Endothelial cell of umbilical vein (primary cell): ENCODE measurements around the gene COL4A1. TPM values are rescaled to one million over a fixed set of nuclear protein-coding genes. Genes with fewer than 3 reads are reported as not detected.

Experiments used
- BruUV-seq: library from RNA; stranded (reverse); fragments of 400-500 nt; replicated peaks from 2 replicates; lab custom pipeline; 2021; lab: Mats Ljungman, UMichigan
- CTCF ChIA-PET: fragments of 300-600, 350-600 bp; sonication (Branson Sonifier 250); formaldehyde crosslinking; loops from one replicate; lab custom pipeline; 2021; ENCODE audit warnings: antibody characterized with exemption, inconsistent platforms; lab: Charles Lee
- POLR2A ChIA-PET: fragments of 300-600, 350-600 bp; sonication (Branson Sonifier 250); formaldehyde crosslinking; loops from one replicate; lab custom pipeline; 2021; ENCODE audit warnings: antibody characterized with exemption, inconsistent platforms; lab: Charles Lee
- DNase-seq: peaks from one replicate; pipeline ENCODE4 v3.0.0-alpha.2; 2011; ENCODE audit warnings: low read depth, low spot score
- FAIRE-seq: peaks from 2 replicates; lab custom pipeline; 2011; peaks lifted over from hg19 to GRCh38; lab: Jason Lieb, UNC
- H2AFZ ChIP-seq: 2 replicates; pipeline ENCODE4 v1.6.0; 2012; ENCODE audit warnings: low read depth, low read length, control low read depth, inconsistent platforms
- H3K27ac ChIP-seq: 2 replicates; pipeline ENCODE4 v1.5.1; 2011; ENCODE audit warnings: low read depth, mild to moderate bottlenecking, control low read depth, low read length, moderate library complexity; ENCODE audit not compliant: insufficient read depth
- H3K27me3 ChIP-seq, 2 experiments: 2 replicates each; pipeline versions ENCODE4 v1.6.0 to v1.6.1; 2011; ENCODE audit warnings: low read length in 2 of 2, mixed read lengths in 1 of 2; ENCODE audit not compliant: control insufficient read depth in 2 of 2, insufficient read depth in 2 of 2
- H3K36me3 ChIP-seq, 2 experiments: 2 replicates in 1 of 2; 3 replicates in 1 of 2; pipeline ENCODE4 v1.5.1; 2011; ENCODE audit warnings: low read length in 2 of 2, mild to moderate bottlenecking in 1 of 2, moderate library complexity in 1 of 2; ENCODE audit not compliant: control insufficient read depth in 2 of 2, insufficient read depth in 2 of 2; ENCODE audit errors: extremely low read depth in 1 of 2
- H3K4me1 ChIP-seq: 3 replicates; pipeline ENCODE4 v1.5.1; 2011; ENCODE audit warnings: mild to moderate bottlenecking, low read length; ENCODE audit not compliant: control insufficient read depth, insufficient read depth; ENCODE audit errors: extremely low read depth
- H3K4me2 ChIP-seq: 2 replicates; pipeline ENCODE4 v1.6.1; 2011; ENCODE audit warnings: low read length, control low read depth, mixed read lengths; ENCODE audit not compliant: insufficient read depth
- H3K4me3 ChIP-seq, 3 experiments: fragments of 200-600 bp in 1 of 3; sonication (generic), shearing (Covaris generic) in 1 of 3; replicated peaks in 1 of 3; 2 replicates each; pipeline ENCODE4 v1.5.1; 2011 to 2016; ENCODE audit warnings: control low read depth in 3 of 3, low read length in 3 of 3, mild to moderate bottlenecking in 2 of 3, inconsistent platforms in 1 of 3, low read depth in 1 of 3, moderate library complexity in 1 of 3; ENCODE audit not compliant: insufficient read depth in 1 of 3
- H3K79me2 ChIP-seq: 2 replicates; pipeline ENCODE4 v1.6.0; 2012; ENCODE audit warnings: low read length, inconsistent platforms; ENCODE audit not compliant: control insufficient read depth, insufficient read depth
- H3K9ac ChIP-seq: replicated peaks from 2 replicates; pipeline ENCODE3; 2011; ENCODE audit warnings: low read length, control low read depth; ENCODE audit not compliant: insufficient read depth; ENCODE audit errors: extremely low read depth
- H3K9me1 ChIP-seq: replicated peaks from 3 replicates; pipeline ENCODE4 v1.6.0; 2011; ENCODE audit warnings: mild to moderate bottlenecking, low read length; ENCODE audit not compliant: control insufficient read depth, insufficient read depth; ENCODE audit errors: extremely low read depth
- H3K9me3 ChIP-seq: replicated peaks from 2 replicates; pipeline ENCODE4 v1.5.1; 2012; ENCODE audit warnings: low read length, inconsistent platforms; ENCODE audit not compliant: control insufficient read depth, insufficient read depth
- H4K20me1 ChIP-seq: replicated peaks from 2 replicates; pipeline ENCODE3; 2011; ENCODE audit warnings: mild to moderate bottlenecking, low read length; ENCODE audit not compliant: control insufficient read depth, insufficient read depth; ENCODE audit errors: extremely low read depth
- EZH2 ChIP-seq: IDR thresholded peaks from 2 replicates; pipeline ENCODE4 v1.6.1; 2012; ENCODE audit warnings: borderline replicate concordance, low read depth, mild to moderate bottlenecking, moderate library complexity, low read length, inconsistent platforms; ENCODE audit not compliant: severe bottlenecking
- FOS ChIP-seq: IDR thresholded peaks from 2 replicates; pipeline ENCODE4 v1.6.1; 2011; ENCODE audit warnings: mild to moderate bottlenecking, low read length, moderate library complexity, borderline replicate concordance; ENCODE audit not compliant: insufficient read depth
- GATA2 ChIP-seq: IDR thresholded peaks from 2 replicates; pipeline ENCODE4 v1.7.0; 2011; ENCODE audit warnings: low read depth, mild to moderate bottlenecking, moderate library complexity, mixed read lengths, low read length; ENCODE audit not compliant: insufficient read length, insufficient read depth
- JUN ChIP-seq: IDR thresholded peaks from 2 replicates; pipeline ENCODE4 v1.6.1; 2011; ENCODE audit warnings: borderline replicate concordance, low read depth; ENCODE audit not compliant: insufficient read length, insufficient read depth
- MYC ChIP-seq: IDR thresholded peaks from one replicate; pipeline ENCODE4 v1.6.1; 2011; ENCODE audit warnings: mild to moderate bottlenecking, low read depth, low read length
- POLR2AphosphoS5 ChIP-seq: IDR thresholded peaks from 2 replicates; pipeline ENCODE4 v1.6.1; 2012; ENCODE audit warnings: low read depth, mild to moderate bottlenecking, control low read depth, low read length, moderate library complexity; ENCODE audit not compliant: insufficient read depth
- dilution Hi-C: fragments of 300-500 bp; cut with MboI; formaldehyde crosslinking; loops from one replicate; pipeline ENCODE4 v1.15.0; 2019; ENCODE audit warnings: low sequenced_read_pairs; ENCODE audit not compliant: extremely low pct_ligation_motif_present
- intact Hi-C: fragments of 100-400 bp; cut with micrococcal nuclease; formaldehyde crosslinking; loops from one replicate; pipeline ENCODE4 v1.10.0; 2022
- polyA plus RNA-seq, 4 experiments: library from polyadenylated mRNA; depleted of rRNA in 3 of 4; stranded (reverse) in 3 of 4; unstranded in 1 of 4; fragments of >200 nt; gene quantifications; 2 replicates each; pipeline versions ENCODE4 v1.2.1 to v1.2.3, GENCODE V29; 2011 to 2012; ENCODE audit warnings: missing spikeins in 1 of 4
- total RNA-seq: library from RNA; stranded (reverse); gene quantifications from 2 replicates; pipeline ENCODE4 v1.2.3, GENCODE V29; 2021
- TF ChIP-seq, protein P1 (sequence below): IDR thresholded peaks from 2 replicates; pipeline ENCODE4 v1.6.1; 2011; ENCODE audit not compliant: insufficient read depth, insufficient read length

The COL4A1 gene
- total and polyA plus RNA-seq, 2 donors (not counting 3 experiments of a cell fraction or from before 2014, with no cell fraction given): 384 to 1,119 TPM

DNA sequence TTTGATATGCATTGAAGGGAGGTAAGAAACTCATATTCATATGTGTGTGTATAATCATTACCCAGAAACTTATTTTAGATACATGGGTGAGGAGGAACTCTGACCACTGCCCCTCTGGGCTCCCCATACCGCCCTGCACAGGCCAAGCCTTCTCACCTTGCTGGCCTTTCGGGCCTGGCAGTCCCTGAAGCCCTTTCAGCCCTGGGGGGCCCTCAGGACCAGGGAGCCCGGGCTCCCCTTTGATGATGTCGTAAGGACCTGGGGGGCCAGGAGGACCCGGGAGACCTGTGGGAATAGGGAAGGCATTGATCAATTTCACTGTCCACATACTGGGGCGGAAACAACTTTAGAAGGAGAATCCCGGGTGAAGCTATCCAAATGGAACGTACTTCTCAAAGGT lies 142.3 kb downstream of the COL4A1 start:
- FAIRE-seq (no peak), DNase-seq (no peak)
- Histone ChIP-seq H2AFZ (no peak overlapping the region), H3K36me3 (peaks cover 30 to 47% of the 10 kb centered on the region in 2 experiments), H3K27ac (no peak overlapping the region), H3K4me3 (no peak overlapping the region), H3K4me2 (no peak overlapping the region), H3K79me2 (no peaks in the 10 kb centered on the region), H3K9me3 (no peaks in the 10 kb centered on the region), H3K27me3 (no peaks in the 10 kb centered on the region), H3K9me1 (no peaks in the 10 kb centered on the region), H4K20me1 (no peaks in the 10 kb centered on the region), H3K9ac (no peak overlapping the region), H3K4me1 (no peaks in the 10 kb centered on the region)
- POLR2A ChIA-PET: no interaction called here
- dilution Hi-C loops (no loop called here), intact Hi-C loops (no loop called here)
- no TSS peak for BruUV-seq
- CTCF ChIA-PET: no interaction called here
- no peak for TF ChIP-seq FOS
- TF ChIP-seq GATA2: no peak
- TF ChIP-seq EZH2: no peak
- TF ChIP-seq, protein P1, sequence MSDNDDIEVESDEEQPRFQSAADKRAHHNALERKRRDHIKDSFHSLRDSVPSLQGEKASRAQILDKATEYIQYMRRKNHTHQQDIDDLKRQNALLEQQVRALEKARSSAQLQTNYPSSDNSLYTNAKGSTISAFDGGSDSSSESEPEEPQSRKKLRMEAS: no peak
- TF ChIP-seq MYC: no peak
- no peak for TF ChIP-seq POLR2AphosphoS5
- TF ChIP-seq JUN: no peak
